Hepatocyte (in vitro differentiated cells): ENCODE results near the gene ABTB1.

Experiments
- EZH2 ChIP-seq: fragments of 200-600 bp; sonication (generic); IDR thresholded peaks from 2 replicates; pipeline ENCODE4 v1.6.1; 2016; ENCODE audit warnings: antibody characterized with exemption, mild to moderate bottlenecking, borderline replicate concordance
- TF ChIP-seq, protein P1 (sequence below): fragments of 200-600 bp; sonication (generic); IDR thresholded peaks from 2 replicates; pipeline ENCODE4 v1.5.1; 2016; ENCODE audit warnings: antibody characterized with exemption, mild to moderate bottlenecking; ENCODE audit not compliant: poor library complexity

DNA sequence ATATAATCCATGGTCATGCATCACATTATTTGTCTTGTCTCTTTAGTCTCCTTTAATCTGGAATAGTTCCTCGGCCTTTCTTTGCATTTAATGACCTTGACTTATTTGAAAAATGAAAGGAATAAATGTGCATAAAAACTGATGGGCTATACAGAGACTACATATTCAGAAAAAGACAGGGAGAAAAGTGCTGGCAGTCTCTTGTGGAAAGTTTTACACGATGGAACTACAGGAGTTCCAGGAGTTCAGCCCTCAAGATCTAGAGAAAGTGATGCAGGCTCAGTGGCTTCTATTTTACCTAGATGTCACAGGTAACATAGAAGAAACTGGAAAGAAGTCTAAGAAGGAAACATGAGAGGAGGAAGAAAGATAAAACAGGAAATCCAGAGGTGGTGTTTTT is 7.6 kb upstream of the ABTB1 start:
- TF ChIP-seq, protein P1, sequence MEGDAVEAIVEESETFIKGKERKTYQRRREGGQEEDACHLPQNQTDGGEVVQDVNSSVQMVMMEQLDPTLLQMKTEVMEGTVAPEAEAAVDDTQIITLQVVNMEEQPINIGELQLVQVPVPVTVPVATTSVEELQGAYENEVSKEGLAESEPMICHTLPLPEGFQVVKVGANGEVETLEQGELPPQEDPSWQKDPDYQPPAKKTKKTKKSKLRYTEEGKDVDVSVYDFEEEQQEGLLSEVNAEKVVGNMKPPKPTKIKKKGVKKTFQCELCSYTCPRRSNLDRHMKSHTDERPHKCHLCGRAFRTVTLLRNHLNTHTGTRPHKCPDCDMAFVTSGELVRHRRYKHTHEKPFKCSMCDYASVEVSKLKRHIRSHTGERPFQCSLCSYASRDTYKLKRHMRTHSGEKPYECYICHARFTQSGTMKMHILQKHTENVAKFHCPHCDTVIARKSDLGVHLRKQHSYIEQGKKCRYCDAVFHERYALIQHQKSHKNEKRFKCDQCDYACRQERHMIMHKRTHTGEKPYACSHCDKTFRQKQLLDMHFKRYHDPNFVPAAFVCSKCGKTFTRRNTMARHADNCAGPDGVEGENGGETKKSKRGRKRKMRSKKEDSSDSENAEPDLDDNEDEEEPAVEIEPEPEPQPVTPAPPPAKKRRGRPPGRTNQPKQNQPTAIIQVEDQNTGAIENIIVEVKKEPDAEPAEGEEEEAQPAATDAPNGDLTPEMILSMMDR = no peak
- no peak for TF ChIP-seq EZH2
